ENCODE measurements around the gene STXBP4.
"Not testable (repeated sequence)": the region's sequence is repeated elsewhere in the genome, so short reads cannot be mapped to it uniquely, and the experiment has no call there.

The STXBP4 gene

GRCh38 chr17:55056526-55056925 is 88.0 kb downstream of the STXBP4 start:
- no peak for DNase-seq (ENCODE audit: low spot score)

DNA sequence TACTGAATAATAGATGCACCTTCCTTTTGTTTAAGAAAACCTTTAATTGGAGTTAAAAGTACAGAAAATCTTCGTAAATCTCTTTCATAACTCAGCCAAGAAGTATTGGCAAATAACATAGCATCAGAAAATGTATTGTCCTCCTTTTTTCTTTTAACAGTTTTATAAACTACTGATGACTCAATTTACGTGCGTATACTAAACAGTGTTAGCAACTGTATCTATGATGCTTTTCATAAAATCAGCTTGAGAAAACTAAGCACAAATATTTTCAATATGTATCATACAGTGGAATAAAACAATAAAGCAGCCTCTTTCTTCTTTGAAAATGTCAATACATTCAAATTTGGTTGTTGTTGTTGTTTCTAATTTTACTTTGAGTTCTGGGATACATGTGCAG is 88.6 kb downstream of the STXBP4 start:
- no peak for DNase-seq (ENCODE audit: low spot score)

DNA sequence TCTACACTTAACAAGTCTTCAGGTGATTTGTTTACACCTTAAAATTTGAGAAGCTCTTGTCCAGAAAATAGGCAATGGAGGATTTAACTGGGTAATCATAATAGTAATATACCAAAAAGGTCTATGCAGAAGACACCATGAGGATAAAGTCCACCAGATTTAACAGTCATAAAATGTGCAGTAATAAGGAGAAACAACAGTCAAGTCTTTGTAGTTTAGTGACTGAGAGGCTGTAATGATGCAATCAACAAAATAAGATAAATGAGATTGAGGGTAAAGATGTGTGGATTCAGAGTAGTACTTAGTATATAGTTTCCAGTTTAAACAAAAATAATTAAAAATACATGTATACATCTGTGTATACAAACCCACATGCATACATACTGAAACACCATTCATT is 91.2 kb downstream of the STXBP4 start:
- DNase-seq (ENCODE audit: low spot score): no peak

GRCh38 chr17:55062921-55063320 is 94.4 kb downstream of the STXBP4 start:
- DNase-seq (ENCODE audit: low spot score): no peak

- DNase-seq (ENCODE audit: low spot score): no peak
Measured at GRCh38 chr17:55063885-55064874, 95.6 kb downstream of the STXBP4 start.

- DNase-seq (ENCODE audit: low spot score): no peak
Measured at GRCh38 chr17:55067697-55068439, 99.3 kb downstream of the STXBP4 start.

DNA sequence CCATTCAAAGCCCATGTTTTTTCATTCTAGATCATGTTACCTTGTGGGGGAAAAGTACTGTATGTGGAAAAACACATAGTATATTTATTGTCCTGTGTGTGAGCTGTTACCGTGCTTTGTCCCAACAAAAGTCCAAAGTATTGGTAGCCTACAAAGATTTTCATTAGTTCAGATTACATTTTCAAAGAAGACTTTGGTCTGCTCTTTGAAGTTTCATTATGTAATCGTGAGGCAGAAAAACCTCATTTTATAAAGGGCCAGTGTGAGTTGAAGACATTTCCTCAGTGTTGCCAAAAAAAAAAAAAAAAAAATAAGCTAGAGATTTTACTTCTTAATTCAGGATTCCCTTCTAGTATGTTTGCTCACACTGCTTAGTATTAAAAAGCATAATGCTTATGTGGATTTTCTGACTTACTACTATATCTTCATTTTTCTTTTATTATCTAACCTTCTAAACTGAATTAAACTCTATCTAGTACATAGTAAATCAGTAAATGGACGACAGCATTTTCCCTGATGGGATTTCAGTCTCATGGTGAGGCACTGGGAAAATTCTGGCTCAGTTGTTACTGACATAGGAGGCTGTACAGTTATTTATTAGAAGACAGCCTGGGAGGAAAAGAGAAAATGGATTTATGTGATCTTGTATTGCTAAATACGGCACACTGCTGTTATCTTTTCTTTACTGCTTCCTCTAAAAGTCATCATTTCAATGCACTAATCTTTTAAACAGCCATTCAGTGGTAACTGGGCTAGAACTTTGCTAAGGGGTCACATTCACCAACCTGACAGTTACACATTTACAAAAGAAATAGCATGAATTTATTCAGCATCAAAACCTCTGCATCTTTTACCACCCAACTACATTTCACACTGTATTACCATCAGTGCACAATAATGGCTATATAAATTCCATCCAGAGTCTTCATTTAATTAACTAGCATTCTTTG is 100.6 kb downstream of the STXBP4 start:
- DNase-seq (ENCODE audit: low spot score): no peak

DNA sequence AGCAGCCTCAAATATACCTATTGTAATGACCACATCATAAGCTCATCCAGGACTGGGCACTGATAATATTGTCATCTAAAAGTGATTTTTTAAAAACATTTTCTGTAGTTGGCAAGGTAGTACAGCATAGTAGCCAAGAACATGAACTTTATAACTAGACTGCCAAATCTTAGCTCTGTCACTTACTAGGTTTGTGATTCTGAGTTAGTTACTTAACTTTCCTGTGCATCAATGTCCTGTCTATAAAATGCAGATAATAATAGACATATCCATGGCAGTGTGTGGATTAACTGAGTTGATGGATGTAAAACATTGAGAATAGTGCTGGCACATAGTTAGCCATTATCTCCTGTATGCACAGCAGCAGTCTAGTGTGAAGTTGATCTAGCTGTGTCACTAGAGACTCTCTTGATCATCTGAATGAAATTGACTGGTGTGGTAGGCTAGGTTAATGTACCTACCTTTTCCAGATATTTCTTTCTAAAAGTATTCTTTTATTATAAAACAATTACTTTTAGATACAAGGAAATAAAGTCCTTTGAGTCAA is 101.5 kb downstream of the STXBP4 start:
- DNase-seq (ENCODE audit: low spot score): no peak

- DNase-seq (ENCODE audit: low spot score): no peak
Measured at GRCh38 chr17:55072898-55073297, 104.3 kb downstream of the STXBP4 start.

DNA sequence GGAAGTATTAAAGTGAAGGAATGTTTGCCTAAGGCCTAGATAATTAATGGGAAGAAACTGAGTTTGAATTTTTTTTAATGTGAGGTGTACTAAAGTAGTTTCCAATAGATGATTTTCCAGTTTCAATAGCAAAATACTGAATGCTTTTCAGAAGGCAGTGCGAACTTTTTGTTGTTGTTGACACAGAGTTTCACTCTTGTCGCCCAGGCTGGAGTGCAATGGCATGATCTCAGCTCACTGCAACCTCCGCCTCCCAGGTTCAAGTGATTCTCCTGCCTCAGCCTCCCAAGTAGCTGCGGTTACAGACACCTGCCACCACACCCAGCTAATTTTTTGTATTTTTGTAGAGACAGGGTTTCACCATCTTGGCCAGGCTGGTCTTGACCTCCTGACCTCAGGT is 104.9 kb downstream of the STXBP4 start:
- not testable (repeated sequence) for DNase-seq (ENCODE audit: low spot score)

DNA sequence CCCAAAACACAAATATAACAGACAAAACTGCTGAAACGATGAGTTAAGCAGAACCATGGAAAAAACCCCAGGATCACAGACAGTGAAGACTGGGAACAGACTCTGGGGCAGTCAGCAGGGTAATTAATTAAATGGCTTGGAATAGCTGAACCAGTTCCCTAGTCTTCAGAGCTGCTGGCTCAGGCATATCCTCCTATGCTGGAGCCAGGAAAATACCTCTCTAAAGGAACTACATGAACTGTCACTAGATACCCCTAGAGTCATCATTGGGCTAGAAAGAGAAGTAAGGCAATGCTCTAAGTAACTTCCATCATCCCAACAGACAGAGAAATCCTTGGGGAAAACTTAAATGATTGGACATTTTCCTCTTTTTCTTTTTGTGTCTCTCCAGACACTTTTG is 113.0 kb downstream of the STXBP4 start:
- DNase-seq (ENCODE audit: low spot score): no peak

DNA sequence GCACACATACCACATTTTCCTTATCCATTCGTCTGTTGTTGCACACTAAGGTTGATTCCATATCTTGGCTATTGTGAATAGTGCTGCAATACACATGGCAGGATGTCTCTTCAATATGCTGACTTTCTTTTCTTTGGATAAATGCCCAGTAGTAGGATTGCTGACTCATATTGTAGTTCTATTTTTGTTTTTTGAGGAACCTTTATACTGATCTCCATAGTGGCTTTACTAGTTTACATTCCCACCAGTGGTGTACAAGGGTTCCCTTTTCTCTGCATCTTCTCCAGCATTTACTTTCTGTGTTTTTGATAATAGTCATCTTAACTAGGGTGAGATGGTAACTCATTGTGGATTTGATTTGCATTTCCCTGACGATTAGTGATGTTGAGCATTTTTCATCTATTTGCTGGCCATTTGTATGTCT is 118.1 kb downstream of the STXBP4 start:
- DNase-seq (ENCODE audit: low spot score): no peak

DNA sequence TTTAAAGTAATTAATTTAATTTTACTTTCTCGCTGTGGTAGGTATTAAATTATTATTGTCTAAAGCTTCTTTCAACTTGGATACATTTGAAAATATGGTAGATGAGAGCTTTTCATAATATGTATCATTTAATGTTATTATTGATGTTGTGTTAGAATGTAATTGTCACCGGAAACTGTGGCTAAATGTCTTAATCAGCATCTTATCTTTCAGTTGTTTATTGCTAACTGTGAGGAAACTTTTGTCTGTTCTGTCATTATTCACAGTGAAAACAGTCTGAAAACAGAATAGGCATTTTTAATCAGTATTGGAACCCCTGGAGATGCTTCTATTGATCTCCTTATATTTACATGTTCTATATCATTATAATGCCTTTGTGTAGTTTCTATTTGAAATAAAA is 120.7 kb downstream of the STXBP4 start:
- no peak for DNase-seq (ENCODE audit: low spot score)

- DNase-seq (ENCODE audit: low spot score): no peak
Measured at GRCh38 chr17:55090079-55090492, 121.5 kb downstream of the STXBP4 start.

GRCh38 chr17:55093353-55093752 is 124.8 kb downstream of the STXBP4 start:
- DNase-seq (ENCODE audit: low spot score): no peak

DNA sequence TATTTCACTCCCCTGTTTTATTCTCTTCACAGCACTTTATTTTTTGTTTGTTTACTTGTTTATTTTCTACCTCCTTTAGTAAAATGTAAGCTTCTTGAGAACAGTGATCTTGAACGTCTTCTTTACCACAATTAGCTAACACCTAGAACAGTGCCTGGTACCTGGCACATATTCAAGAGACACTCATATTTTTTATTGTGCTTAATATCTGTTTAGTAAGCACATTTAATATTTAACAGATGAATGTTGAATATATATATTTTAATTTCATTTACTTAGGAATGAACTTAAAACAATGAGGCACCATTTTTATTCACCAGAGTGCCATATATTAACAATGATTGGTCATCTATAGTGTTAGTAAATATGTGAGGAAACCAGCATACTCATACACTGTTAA is 130.2 kb downstream of the STXBP4 start:
- DNase-seq (ENCODE audit: low spot score): no peak

DNA sequence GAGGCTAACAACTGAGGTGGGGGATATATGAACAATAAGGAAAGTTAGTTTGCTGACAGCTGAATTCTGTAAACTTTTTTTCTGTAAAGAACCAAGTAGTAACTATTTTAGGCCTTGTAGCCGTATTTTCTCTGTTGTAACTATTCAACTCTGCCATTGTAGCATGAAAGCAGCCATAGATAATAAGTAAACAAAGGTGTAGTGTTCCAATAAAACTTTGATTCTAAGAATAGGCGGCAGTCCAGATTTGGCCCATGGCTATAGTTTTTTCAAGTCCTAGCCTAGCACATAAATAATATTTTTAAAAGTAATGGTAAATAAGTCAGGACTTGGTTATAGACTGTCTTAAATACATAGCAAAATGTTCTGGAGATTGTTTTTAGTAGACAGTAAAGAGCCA is 142.0 kb downstream of the STXBP4 start:
- DNase-seq (ENCODE audit: low spot score): no peak

GRCh38 chr17:55114283-55114682 is 145.7 kb downstream of the STXBP4 start:
- no peak for DNase-seq (ENCODE audit: low spot score)

- DNase-seq (ENCODE audit: low spot score): no peak
Measured at GRCh38 chr17:55116440-55116914, 147.9 kb downstream of the STXBP4 start.

DNA sequence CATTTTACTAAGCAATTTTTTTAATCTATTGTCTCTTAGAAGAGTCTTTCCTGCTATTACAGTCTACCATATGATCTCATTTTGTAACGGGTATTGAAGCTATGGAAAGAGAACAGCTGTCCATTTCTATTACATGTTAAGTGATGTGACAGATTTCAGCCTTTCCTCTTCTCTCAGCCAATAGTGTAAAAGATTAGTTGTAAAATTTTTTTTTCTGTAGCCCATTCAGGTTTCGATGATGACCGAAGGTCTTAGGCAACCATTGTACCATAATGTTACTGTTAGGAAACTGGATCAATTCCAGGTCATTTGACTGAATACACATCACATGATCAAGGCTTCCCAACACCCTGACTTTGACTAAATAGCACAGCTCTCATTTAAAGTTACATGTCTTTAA is 148.6 kb downstream of the STXBP4 start:
- no peak for DNase-seq (ENCODE audit: low spot score)

DNA sequence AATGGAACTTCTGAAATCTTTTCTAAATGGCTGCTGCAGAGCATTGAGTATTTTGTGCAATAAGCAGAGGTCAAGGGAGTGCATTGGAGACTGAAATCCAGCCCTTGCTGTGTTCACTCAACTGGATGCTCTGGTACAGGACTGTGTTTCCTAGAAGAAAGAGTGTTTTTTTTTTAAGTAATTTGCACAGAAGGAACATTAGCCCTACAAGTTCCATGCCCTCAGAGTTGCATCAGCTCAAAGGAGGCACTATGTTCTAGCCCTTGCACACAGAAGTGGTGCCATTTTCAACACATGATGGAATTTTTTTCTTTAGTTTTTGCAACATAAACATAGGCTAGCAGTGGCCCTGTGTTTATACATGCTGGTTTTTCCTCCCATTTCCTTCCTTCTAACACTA is 152.1 kb downstream of the STXBP4 start:
- DNase-seq (ENCODE audit: low spot score): no peak

DNA sequence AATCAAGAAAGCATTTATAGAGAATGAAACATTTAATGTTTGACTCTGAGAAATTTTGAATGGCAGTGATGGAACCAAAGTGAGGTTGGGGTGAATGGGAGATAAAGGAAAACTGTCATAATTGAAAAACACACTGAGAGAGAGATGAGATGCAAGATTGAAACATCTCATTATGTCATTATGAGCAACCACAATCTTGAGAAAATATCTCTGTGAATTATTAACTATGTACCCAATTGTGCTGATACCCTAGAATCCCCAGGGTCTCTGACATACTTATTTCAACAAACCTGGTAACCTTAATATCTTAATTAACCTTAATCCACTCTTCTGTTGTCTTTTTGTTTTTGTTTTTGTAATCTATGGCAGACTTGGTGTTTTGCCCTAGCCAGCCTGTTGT is 152.7 kb downstream of the STXBP4 start:
- no peak for DNase-seq (ENCODE audit: low spot score)

Data from germinal center (tissue), 1 donor.